GM23248 (cell line): Measurements from ENCODE around the gene PRSS22. TPM values are rescaled to one million over a fixed set of nuclear protein-coding genes. Genes with fewer than 3 reads are reported as not detected.

Experiments used
- DNase-seq: peaks from one replicate; pipeline ENCODE4 v3.0.0-alpha.2; 2015
- H2AFZ ChIP-seq: fragments of 200-600 bp; sonication (generic); 2 replicates; pipeline ENCODE4 v1.6.1; 2016; ENCODE audit warnings: antibody characterized with exemption
- H3F3A ChIP-seq: fragments of 200-600 bp; sonication (generic); 2 replicates; pipeline ENCODE4 v1.6.1; 2016; ENCODE audit warnings: mild to moderate bottlenecking, antibody characterized with exemption, mixed run types; ENCODE audit not compliant: insufficient read depth
- H3K27ac ChIP-seq: fragments of 200-600 bp; sonication (generic); 2 replicates; pipeline ENCODE4 v1.5.1; 2016; ENCODE audit warnings: mild to moderate bottlenecking
- H3K27me3 ChIP-seq: fragments of 200-600 bp; sonication (generic); replicated peaks from 2 replicates; pipeline ENCODE4 v1.6.1; 2016; ENCODE audit warnings: mild to moderate bottlenecking; ENCODE audit not compliant: insufficient read depth
- H3K36me3 ChIP-seq: fragments of 200-600 bp; sonication (generic); 2 replicates; pipeline ENCODE4 v1.6.1; 2016; ENCODE audit warnings: low read depth, mild to moderate bottlenecking
- H3K4me1 ChIP-seq: fragments of 200-600 bp; sonication (generic); 2 replicates; pipeline ENCODE4 v1.6.1; 2016; ENCODE audit warnings: mild to moderate bottlenecking; ENCODE audit not compliant: insufficient read depth
- H3K4me2 ChIP-seq: fragments of 200-600 bp; sonication (generic); one replicate; pipeline ENCODE4 v1.6.1; 2016; ENCODE audit warnings: mild to moderate bottlenecking; ENCODE audit not compliant: unreplicated experiment
- H3K4me3 ChIP-seq: fragments of 200-600 bp; sonication (generic); 2 replicates; pipeline ENCODE4 v1.5.1; 2016; ENCODE audit warnings: mild to moderate bottlenecking
- H3K79me2 ChIP-seq: fragments of 200-600 bp; sonication (generic); 2 replicates; pipeline ENCODE4 v1.6.1; 2016; ENCODE audit warnings: mild to moderate bottlenecking; ENCODE audit not compliant: insufficient read depth
- H3K9ac ChIP-seq: fragments of 200-600 bp; sonication (generic); 2 replicates; pipeline ENCODE4 v1.6.1; 2016; ENCODE audit warnings: mild to moderate bottlenecking
- H3K9me2 ChIP-seq: fragments of 200-600 bp; sonication (generic); 2 replicates; pipeline ENCODE4 v1.6.1; 2016; ENCODE audit warnings: mixed run types, mild to moderate bottlenecking, moderate library complexity; ENCODE audit not compliant: insufficient read depth
- H3K9me3 ChIP-seq: fragments of 200-600 bp; sonication (generic); one replicate; pipeline ENCODE4 v1.6.1; 2017; ENCODE audit warnings: low read depth
- H4K20me1 ChIP-seq: fragments of 200-600 bp; sonication (generic); 2 replicates; pipeline ENCODE4 v1.6.0; 2016; ENCODE audit not compliant: insufficient read depth
- EZH2 ChIP-seq: fragments of 200-600 bp; sonication (generic); IDR thresholded peaks from 2 replicates; pipeline ENCODE4 v1.6.1; 2018; ENCODE audit warnings: antibody characterized with exemption, mild to moderate bottlenecking; ENCODE audit not compliant: insufficient read depth, poor library complexity, severe bottlenecking
- EZH2phosphoT487 ChIP-seq: fragments of 200-600 bp; sonication (generic); IDR thresholded peaks from 2 replicates; pipeline ENCODE4 v1.6.1; 2018; ENCODE audit warnings: antibody characterized with exemption, moderate library complexity, mild to moderate bottlenecking, low read depth; ENCODE audit not compliant: insufficient read depth
- WGBS, 2 experiments: methylation state at CpG; one replicate each; pipeline ENCODE4 v1.1.6; 2015 to 2017; ENCODE audit warnings: low lambda C conversion rate in 2 of 2, low coverage in 1 of 2; ENCODE audit errors: missing lambda C conversion rate in 2 of 2; 5-methylcytosine and 5-hydroxymethylcytosine counted together
- in situ Hi-C: fragments of 300-500 bp; cut with MboI; formaldehyde crosslinking; loops from 2 replicates; pipeline ENCODE4 v1.15.0; 2020
- polyA plus RNA-seq: library from polyadenylated mRNA; unstranded; fragments of >200 nt; fragmentation: Nextera tagmentation; extraction: Ambion mirVana; gene quantifications from 2 replicates; pipeline ENCODE4 v1.2.1, GENCODE V29; 2016
- total RNA-seq: library from RNA; depleted of rRNA; stranded (reverse); fragments of >200 nt; shearing (Covaris generic); gene quantifications from 2 replicates; pipeline ENCODE4 v1.2.3, GENCODE V29; 2014

Gene PRSS22
- total and polyA plus RNA-seq, 2 experiments from 2014 or later, result not detected

DNA sequence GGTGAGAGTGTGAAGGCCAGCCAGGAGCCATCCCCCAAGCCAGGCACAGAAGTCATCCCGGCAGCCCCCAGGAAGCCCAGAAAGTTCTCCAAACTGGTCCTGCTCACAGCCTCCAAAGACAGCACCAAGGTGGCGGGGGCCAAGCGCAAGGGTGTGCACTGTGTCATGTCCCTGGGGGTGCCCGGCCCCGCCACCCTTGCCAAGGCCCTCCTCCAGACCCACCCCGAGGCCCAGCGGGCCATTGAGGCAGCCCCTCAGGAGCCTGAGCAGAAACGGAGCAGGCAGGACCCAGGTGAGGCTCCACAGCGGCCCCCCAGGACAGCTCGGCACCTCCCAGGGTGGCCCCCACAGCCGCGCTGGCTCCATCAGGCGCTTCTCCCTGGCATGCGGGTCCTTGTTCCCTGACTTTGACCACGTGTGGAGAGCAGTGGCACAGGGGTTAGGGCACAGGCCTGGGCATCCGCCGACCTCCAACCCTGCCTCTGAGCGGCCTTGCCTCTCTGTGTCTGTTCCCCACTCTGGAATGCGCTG lies 38.6 kb upstream of the PRSS22 start:
- Histone ChIP-seq H3K9ac (no peak overlapping the region), H3K9me2 (no peaks in the 10 kb centered on the region), H3K4me3 (no peak overlapping the region), H3F3A (no peaks in the 10 kb centered on the region), H3K27me3 (no peaks in the 10 kb centered on the region), H3K36me3 (no peaks in the 10 kb centered on the region), H4K20me1 (no peaks in the 10 kb centered on the region), H3K4me2 (no peak overlapping the region), H3K4me1 (peaks cover 5% of the 10 kb centered on the region), H2AFZ (no peak overlapping the region), H3K9me3 (no peaks in the 10 kb centered on the region), H3K27ac (no peak overlapping the region), H3K79me2 (peaks cover 19% of the 10 kb centered on the region)
- in situ Hi-C loops, result no loop called here
- TF ChIP-seq EZH2 (no peak), EZH2phosphoT487 (no peak)
- DNase-seq, result no peak
- 97 to 99% methylated on average over 11 to 19 of the region's 19 CpGs for WGBS, 2 experiments

DNA sequence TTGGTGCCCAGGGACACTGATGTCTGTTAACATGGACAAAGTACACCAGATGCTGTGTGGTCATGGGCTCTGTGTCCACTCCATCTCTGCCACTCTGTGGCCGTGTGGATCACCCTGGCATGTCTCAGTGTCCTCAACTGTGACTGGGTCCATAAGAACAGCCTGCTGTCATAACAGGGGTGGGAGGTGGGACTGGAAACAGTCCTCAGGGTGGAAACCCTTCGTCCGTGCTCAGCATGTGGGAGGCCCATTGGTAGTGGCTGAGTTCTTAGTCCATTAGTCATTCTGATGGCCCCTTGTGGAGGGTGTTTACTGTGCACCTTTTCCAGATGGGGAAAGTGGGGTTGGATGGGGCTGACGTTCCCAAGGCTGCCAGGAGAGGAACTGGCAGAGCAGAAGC lies 37.8 kb upstream of the PRSS22 start:
- no peaks in the 10 kb centered on the region for H4K20me1 ChIP-seq
- no peak overlapping the region for H3K9ac ChIP-seq
- H3K79me2 ChIP-seq, result peaks cover 22% of the 10 kb centered on the region
- peak; percentile 60 for DNase-seq
- no peak overlapping the region for H3K4me3 ChIP-seq
- 23 to 37% methylated on average over 4 of the region's 4 CpGs for WGBS, 2 experiments
- H3K4me1 ChIP-seq, result peaks cover 5% of the 10 kb centered on the region
- no peak overlapping the region for H2AFZ ChIP-seq
- H3K4me2 ChIP-seq, result no peak overlapping the region
- H3K9me3 ChIP-seq, result no peaks in the 10 kb centered on the region
- no peak overlapping the region for H3K27ac ChIP-seq
- in situ Hi-C loops, result no loop called here
- no peak for TF ChIP-seq EZH2
- no peak for TF ChIP-seq EZH2phosphoT487
- H3F3A ChIP-seq, result no peaks in the 10 kb centered on the region
- no peaks in the 10 kb centered on the region for H3K27me3 ChIP-seq
- no peaks in the 10 kb centered on the region for H3K36me3 ChIP-seq
- H3K9me2 ChIP-seq, result no peaks in the 10 kb centered on the region

DNA sequence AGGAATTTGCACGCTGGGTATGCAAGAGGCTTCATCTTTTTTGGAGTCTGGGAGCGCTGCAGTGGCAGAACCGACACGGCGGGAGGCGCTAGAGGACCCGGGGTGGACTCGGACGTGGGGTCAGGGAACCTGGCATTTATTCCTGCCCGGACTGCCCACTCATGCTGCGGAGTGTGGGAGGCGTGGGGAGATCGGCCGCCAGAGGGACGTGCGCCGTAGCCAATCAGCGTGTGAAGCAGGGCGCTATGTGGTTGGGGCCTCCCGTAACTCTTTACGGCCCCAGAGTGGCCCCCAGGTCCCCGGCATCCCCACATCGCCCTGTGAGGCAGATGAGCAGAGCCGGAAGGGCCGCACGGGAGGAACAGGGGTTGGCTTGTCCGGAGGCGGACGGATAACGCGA lies 36.3 kb upstream of the PRSS22 start:
- Histone ChIP-seq H3F3A (no peaks in the 10 kb centered on the region), H3K9ac (no peak overlapping the region), H3K9me3 (no peaks in the 10 kb centered on the region), H3K36me3 (no peaks in the 10 kb centered on the region), H3K9me2 (no peaks in the 10 kb centered on the region), H3K4me1 (peaks cover 5% of the 10 kb centered on the region), H3K27me3 (no peaks in the 10 kb centered on the region), H3K27ac (no peak overlapping the region), H2AFZ (no peak overlapping the region), H3K4me2 (no peak overlapping the region), H3K4me3 (no peak overlapping the region), H3K79me2 (peaks cover 38% of the 10 kb centered on the region), H4K20me1 (no peaks in the 10 kb centered on the region)
- in situ Hi-C loops, result no loop called here
- TF ChIP-seq EZH2 (no peak), EZH2phosphoT487 (no peak)
- DNase-seq, result no peak
- 86 to 88% methylated on average over 27 to 31 of the region's 31 CpGs for WGBS, 2 experiments

DNA sequence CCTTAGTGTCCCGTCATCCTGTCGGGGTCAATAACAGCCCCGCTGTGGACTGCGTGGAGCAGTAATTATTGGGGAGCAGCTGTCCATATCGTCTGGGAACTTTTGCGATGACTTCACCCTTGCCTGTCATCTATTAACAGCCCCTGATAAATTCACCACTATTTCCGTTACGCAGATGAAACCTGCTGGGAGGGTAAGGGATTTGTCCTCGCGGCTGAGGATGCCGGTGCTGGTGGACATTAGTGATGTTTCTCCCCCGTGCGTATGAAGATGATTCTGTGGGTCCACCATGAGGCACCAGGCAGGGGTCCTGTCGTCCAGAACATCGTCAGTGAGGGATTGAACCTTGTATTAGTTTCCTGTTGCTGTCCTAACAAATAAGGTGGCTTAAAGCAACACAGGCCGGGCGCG lies 26.1 kb upstream of the PRSS22 start:
- no peaks in the 10 kb centered on the region for H4K20me1 ChIP-seq
- peak overlapping the region; percentile 93 for H3K9ac ChIP-seq
- peak overlapping the region; percentile 96 for H3K4me3 ChIP-seq
- TF ChIP-seq EZH2 (no peak), EZH2phosphoT487 (no peak)
- peaks cover 5% of the 10 kb centered on the region; the same call in 1 of the 2 replicates for H3K4me1 ChIP-seq
- no peaks in the 10 kb centered on the region for H3K27me3 ChIP-seq
- H3F3A ChIP-seq, result peaks cover 5% of the 10 kb centered on the region; the same call in 1 of the 2 replicates
- no peaks in the 10 kb centered on the region for H3K36me3 ChIP-seq
- H3K79me2 ChIP-seq, result peaks cover 59% of the 10 kb centered on the region
- H3K9me2 ChIP-seq, result no peaks in the 10 kb centered on the region
- peak; percentile 58 for DNase-seq
- peak overlapping the region; percentile 89 for H3K27ac ChIP-seq
- peak overlapping the region; percentile 81 for H3K4me2 ChIP-seq
- H3K9me3 ChIP-seq, result no peaks in the 10 kb centered on the region
- in situ Hi-C loops, result no loop called here
- H2AFZ ChIP-seq, result peak overlapping the region; percentile 91
- WGBS, 2 experiments, result 33 to 36% methylated on average over 18 of the region's 18 CpGs

DNA sequence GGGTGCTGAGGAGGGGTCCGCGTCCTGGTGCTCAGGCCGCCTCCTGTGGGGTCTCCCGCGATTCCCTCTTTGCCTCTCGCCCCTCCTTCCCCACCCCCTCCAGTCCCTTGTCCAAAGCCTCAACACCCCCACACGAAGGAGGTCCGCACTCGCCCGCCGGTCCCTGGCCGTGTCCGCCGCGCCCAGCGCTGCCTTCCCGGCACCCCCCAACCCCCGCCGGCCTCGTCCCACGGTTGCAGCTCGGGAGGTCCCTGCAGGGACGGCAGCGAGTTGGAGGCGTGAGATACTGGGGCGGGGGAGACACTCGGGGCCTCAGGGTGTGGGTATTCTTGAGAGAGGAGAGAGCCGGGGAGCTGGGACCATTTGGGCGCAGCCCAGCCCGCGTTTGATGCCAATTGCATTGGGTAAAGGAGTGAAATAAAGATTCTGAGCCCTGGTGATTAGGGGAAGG lies 25.5 kb upstream of the PRSS22 start:
- Histone ChIP-seq H3K4me1 (peaks cover 5% of the 10 kb centered on the region; the same call in 1 of the 2 replicates), H3K27me3 (no peaks in the 10 kb centered on the region), H3K4me3 (peak overlapping the region; percentile 96), H3K79me2 (peaks cover 53% of the 10 kb centered on the region), H2AFZ (peak overlapping the region; percentile 91), H3K4me2 (peak overlapping the region; percentile 81), H4K20me1 (no peaks in the 10 kb centered on the region), H3K36me3 (no peaks in the 10 kb centered on the region), H3K27ac (peak overlapping the region; percentile 89), H3F3A (peaks cover 5% of the 10 kb centered on the region; the same call in 1 of the 2 replicates), H3K9me2 (no peaks in the 10 kb centered on the region), H3K9ac (peak overlapping the region; percentile 93), H3K9me3 (no peaks in the 10 kb centered on the region)
- 0 to 1% methylated on average over 29 to 30 of the region's 31 CpGs for WGBS, 2 experiments
- peak; percentile 67 for DNase-seq
- no peak for TF ChIP-seq EZH2
- no peak for TF ChIP-seq EZH2phosphoT487
- in situ Hi-C loops, result no loop called here
